Measurements from ENCODE around the gene MSH5.

GRCh38 chr6:31771992-31772358 lies 32.2 kb downstream of the MSH5 start:
- TF ChIP-seq CTCF (IDR thresholded peaks at IDR 0.05), result no peak
- no peak for TF ChIP-seq EP300 (IDR thresholded peaks at IDR 0.05)
